SKM-1 (cell line): Measurements from ENCODE around the gene PTPN14.
"Not testable (repeated sequence)": the region's sequence is repeated elsewhere in the genome, so short reads cannot be mapped to it uniquely, and the experiment has no call there.

ENCODE experiments used
- DNase-seq: peaks from one replicate; lab custom pipeline; 2025; ENCODE audit not compliant: unreplicated experiment; lab: John Stamatoyannopoulos, UW

The PTPN14 gene

DNA sequence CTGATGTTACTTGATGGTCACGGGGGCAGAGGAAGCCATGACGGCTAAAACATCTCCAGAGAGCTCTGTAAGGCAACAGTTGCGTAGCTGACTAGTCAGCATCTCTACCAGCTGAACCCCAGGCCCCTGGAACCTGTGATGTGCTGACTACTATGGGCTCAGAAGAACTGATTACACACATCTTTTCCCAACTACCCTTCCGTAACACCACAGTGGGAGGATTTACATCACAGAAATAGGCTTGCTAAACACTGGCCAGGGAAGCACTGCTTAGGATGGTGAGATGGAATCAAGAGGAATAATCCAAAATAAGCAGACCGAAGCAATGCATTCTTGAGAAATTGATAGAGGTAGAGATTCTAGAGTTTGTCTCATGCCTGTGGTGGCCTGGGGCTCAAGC, 148.0 kb downstream of the PTPN14 start:
- DNase-seq, result no peak

DNA sequence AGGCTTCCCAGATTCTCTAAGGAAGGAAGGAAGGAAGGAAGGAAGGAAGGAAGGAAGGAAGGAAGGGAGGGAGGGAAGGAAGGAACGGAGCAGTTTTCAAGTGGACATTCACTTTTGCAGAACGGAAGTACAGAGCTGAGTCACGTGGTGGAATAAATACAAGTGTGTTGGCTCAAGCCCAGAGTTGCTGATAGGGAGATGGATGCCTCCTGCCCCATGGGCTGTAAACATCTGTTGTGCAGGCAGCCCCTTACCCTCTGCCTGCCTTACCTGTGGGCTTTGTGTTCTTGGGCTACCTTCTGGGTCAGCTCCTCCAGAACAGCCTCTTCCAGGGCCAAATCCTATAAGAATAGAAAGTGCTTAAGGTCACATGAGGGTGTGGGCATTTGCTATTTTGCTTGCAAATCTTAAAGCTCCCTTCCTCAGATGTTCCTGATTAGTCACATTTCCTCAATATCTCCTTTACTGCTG, 148.8 kb downstream of the PTPN14 start:
- no peak for DNase-seq

DNA sequence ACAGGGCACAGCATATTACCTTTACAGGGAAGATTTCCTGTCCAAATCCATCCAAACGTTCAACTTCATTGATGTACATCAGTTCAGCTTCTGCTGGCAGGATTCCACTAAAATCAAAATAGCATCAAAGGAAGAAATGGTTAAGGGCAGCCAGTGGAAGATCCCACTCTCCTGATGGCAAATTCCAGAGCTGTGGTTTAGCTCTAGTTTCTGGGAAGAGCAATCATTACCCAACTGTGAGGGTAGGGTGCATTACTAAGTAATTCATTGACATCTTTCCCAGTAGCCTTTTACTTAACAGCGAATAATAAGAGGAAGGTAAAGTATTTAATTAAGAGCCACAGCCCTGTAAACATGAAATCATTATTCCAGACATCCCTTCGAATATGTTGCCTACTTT, 149.7 kb downstream of the PTPN14 start:
- DNase-seq, result no peak

DNA sequence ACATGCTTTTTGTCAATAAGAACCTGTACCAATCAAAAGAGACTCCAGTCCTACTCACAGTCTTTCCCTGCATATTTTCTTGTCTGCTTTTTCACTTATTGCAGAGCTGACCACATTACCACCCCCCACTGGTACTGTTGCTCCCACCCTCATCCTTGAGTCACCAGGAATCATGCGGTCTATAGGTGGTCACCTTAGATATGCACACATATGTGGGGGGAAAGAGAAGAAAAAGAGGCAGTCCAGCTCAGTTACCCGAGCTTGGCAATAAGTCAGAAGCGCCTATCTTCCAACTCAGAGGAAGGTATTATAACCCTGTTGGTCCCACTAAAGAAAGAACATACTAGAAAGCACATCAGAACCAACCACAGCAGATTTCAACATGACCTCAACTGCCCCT, 151.3 kb downstream of the PTPN14 start:
- DNase-seq, result no peak

DNA sequence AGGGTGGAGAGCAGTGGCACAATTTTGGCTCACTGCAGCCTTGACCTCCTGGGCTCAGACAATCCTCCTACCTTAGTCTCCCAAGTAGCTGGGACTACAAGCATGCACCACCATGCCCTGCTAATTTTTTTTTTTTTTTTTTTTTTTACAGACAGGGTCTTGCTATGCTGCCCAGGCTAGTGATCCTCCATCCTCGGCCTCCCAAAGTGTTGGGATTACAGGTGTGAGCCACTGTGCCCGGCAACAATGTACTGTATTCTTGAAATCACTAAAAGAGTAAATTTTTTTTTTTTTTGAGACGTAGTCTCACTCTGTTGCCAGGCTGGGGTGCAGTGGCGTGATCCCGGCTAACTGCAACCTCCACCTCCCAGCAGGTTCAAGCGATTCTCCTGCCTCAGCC, 152.9 kb downstream of the PTPN14 start:
- DNase-seq, result no peak

DNA sequence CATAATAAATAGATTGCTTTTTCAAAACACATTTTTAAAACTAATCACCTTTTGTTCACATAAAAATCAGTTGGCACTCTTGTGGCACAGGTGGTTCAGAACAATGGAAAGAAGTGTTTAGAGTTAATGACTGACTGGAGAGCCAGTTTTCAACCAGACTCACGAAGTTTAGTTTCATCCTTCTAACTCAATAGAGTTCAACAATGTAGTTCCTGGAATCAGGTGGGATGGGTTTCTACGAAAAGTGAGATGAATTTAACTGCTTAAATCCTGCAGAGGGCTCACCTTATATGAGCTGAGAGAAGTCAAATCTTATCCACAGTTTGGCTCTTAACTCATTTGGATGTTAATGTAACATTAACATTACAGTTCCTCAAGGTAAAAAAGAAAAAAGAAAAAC, 153.9 kb downstream of the PTPN14 start:
- no peak for DNase-seq

DNA sequence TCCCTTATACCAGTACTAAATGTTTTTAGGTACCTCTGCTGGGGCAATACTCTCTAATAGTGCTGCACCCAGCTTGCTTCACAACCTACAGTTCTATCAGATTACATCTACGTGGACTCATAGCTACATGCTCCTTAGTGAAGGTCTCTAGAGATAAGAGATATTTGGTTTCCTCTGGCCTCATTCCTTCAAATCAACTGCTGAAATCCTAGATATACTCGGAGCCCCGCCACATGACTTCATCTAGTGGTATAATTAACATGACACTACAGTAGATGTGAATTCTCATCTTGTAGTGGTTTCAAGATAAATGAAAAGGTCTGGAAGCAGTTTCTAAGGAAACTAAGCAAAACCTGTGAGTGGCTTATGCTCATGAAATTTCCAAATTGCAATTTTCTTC, 155.1 kb downstream of the PTPN14 start:
- no peak for DNase-seq

DNA sequence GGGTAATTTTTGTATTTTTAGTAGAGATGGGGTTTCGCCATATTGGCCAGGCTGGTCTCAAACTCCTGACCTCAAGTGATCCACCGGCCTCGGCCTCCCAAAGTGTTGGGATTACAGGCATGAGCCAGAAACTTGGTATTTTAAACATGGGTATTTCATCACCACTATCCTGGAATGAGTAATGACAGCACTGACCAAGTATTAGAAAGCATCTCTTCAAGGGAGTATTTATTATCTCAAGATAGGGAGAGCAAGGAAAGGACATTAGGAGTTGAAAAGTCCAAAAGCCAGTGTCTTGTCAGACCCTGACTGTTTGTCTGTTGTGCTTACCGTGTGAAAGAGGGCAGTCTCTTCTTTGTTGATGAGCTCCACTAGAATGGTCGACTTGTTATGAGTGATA, 156.8 kb downstream of the PTPN14 start:
- DNase-seq, result not testable (repeated sequence)

DNA sequence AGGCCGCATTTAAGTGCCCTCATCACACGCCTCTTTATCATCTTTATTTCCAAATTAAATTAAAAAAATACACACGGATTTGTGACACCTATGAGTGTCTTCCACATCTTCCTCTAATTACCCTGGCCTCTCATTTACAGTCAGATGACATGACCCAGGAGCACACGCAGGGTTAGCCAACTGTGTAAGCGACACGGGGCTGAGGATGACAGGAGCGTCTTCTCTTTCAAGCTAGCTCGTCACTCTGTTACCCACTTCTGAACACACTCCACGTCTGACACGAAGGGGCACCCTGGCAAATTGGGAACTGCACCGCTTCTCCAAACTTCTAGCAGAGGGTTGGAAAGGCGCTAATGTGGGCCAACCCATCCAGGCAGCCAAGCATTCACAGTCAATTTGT, 158.3 kb downstream of the PTPN14 start:
- no peak for DNase-seq

DNA sequence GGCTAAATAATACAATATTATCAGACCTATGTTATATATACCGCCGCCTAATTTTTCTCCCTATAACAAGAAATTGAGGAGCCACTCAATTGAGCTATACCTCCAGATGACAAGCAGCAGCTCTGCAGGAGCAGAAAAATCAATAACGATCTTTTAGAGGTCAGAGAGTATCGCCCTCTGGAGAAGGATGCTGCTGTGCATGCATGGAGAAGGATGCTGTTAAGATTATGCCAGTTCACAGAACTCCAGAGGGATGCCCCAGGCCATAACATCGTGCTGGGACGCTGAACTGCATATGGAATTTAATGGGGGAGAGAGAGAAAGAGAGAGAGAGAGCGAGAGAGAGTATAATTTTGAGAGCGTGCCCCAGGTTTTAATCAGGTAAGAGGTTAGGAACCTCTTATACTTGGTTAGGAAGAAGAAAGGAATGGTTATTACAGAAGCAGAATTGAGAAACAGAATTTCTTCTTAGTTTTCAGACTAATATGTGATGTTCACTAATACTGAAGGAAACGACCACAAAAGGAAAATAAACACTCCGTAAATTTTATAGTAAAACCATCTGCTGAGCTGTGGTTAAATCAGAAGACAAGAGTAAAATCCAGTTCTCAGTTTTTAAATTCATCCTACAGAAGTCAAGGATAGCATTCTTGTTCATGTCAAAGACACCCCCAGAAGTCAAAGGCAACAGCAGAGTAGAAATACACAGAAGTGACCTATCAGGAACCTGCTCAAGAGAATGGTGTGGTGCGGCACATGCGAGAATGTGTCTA, 159.3 kb downstream of the PTPN14 start:
- DNase-seq, result no peak

DNA sequence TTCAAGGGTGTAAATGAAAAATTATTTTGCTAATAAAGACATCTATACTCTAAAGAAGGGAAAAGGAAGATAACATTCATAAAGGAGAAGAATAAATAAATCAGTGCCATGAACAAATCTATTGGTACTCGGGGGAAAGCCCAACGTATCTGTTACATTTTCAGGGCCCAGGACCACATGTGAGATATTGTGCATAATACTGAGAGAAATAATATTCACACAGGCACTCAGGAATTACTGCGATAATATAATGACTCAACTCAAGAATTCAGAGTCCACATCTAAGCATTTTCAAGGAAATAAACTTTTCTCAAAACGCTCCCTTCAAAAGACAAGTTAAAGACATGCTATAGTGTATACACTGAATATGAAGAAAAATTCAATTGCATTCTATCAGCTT, 161.7 kb downstream of the PTPN14 start:
- no peak for DNase-seq

DNA sequence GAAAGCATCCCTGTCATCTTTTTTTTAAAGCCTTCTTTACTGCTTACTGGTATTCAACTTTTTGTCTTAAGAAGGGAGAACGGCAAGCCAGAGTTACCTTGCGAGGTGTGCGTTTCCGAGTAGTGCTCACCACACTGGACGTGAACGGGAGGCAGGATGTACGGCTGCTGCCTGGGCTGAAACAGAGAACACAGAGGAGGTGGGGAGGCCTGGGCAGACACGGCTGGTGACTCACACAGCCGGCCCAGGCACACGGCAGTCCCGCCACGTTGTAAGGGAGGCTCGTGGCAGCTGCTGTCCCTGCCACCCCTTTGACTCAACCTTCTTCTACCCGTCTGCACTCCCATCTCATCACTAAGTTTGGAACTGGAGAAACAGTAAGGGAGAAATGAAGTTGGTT, 164.7 kb downstream of the PTPN14 start:
- no peak for DNase-seq

DNA sequence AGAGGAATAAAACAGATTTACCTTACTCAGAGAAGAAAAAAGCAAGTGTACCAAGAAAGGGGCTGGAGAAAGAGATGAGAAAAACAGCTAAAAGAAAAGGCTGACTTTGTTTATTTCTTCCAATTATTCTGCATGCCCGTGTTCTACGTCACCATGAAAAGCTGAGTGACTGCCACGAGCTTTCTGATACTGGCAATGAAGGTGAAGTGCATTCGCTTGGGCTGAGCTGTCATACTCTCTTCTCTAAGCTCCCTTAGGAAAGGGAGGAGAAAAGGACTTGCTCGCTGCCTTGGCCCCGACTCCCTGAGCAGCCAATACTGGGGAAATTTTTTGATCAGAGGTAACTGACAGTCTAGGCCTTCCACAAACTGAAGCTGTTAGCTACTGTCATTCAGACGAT, 165.1 kb downstream of the PTPN14 start:
- no peak for DNase-seq

DNA sequence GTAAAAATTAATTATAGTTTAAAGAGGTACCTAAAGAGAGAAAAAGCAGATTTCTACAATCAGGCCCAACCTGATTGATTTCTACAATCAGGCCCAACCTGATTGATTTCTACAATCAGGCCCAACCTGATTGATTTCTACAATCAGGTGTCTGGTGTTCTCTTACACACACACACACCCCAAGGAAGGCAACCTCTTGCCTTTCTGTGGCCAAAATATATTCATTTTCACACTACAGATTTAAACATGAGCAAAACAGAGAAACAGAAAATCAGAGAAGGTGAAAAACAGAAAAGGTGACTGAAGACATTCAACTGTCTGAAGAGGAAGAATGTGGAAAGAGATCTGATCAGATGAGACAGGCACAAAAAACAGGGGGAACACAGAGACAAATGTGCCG, 166.0 kb downstream of the PTPN14 start:
- DNase-seq, result no peak

DNA sequence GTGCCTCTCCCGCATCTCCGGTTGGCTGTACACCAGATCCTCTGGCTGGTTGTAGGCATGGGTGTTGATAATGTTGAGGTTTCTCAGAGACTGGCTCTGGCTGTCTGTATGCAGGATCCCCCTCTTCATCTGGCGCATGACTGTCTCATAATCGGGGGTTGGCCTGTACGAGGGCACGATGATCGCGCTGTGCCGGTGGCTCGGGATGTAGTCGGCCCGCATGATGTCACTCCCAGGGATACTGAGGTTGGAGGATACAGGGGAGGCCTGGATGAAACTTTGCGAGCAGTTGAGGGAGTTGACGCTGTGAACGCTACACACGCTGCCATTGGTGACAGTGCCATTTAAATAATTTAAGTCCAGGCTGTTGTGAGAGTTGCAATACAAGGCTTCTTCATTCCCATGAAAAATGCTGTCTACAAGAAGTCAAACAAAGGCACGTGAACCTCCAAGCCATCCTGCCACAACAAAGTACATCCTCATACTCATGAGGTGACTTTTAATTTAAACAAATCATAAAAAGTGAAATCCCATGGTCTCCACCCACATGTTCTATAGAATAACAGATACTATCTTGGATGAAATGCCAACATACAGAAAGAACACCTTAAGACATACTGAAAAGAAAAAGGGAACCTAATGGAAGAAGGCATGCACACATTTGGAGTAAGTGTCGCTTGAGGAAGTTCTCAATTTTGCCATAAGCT, 166.9 kb downstream of the PTPN14 start:
- DNase-seq, result no peak

DNA sequence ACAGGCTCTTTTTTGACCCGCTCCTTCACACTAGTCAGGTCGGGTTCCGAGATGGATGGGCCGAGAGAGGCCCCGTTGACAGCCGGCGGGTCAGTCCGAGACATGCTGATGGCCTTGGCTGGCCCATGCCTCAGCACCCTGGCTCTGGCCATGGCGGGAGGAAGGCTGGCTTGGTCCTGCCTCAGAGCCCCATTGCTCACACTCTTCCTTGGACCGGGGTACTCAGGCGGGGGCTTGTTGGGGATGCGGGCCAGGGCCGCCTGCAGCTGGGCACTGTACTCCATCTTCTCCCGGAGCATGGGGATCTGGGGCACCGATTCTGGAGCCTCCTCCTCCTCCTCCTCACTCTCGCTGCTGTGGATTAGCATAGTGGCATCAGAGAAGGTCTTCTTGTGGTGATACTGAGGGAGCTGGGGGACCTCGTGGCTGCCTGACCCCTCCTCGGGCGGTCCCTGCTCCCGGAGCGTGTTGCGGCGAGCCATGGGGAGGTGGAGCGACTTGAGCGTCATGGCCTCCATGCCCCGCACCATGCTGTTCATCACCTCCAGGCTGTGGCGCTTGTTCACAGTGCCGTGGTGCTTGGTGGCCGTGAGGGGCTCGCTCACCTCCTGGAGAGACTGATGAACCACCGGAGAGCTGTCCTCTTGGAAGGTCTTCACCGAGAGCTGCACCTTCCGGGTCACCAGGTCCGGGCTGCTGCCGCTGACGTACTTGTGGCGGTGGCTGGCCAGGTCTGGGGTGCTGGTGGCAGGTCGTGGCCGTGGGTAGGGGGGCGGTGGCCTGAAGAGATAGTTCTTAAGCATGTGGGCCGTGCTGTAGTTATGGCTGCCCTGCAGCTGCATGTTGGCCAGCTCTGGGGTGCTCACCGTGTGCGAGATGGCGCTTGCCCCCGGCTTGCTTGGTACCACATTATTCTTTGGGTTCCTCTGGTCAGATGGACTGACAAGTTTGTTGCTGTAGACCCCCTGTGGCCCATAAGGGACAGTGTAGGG, 167.7 kb downstream of the PTPN14 start:
- no peak for DNase-seq

DNA sequence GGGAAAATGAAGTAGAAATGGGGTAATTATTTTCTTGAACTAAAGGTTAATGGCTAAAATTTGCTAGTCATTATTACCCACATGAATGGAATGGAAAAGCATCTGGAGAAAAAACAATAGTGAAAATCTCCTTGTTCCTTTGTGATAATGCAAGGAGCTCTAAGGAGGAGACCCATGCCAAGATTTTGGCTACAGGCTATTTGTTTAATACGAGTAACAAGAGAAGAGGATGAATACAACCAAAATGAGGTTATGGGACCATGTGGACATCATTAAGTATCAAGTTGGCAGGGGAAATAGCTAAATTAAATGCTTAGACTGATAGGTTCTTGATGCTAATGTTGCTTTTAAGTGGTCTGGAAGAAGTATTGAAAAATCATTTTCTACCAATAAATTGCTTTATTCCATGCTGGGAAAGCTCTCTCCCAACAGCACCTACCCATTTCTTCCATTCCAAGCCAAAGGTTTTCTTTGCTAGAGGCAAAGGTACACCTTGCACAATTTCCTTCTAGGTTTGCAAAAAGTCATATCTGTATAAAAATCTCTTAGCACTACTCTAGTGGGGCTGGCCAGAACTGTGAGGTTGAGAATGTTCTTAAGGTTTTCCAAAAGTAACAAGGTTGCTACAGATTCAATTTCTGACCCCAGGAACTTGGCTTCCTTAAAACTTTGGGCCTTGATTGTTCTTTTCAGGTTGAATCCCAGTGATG, 170.3 kb downstream of the PTPN14 start:
- no peak for DNase-seq

DNA sequence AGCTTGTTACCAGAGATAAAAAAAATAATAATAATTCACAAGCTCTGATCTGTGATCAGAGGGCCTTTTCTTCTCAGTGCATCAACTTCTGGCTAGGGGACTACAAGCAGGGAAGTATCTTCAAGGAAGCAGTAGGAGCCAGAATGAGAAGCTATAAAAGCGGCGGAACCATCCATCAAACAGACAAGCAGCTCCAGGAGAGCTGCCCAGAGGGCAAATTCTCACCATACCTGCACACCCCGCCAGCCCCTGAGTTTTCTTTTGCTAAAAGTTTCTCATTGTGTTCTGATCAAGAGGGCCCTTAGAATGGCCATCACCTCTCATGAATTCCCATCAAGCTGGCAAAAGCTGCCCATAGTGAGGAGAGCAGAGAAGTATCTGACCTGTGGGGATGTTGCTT, 171.0 kb downstream of the PTPN14 start:
- no peak for DNase-seq

DNA sequence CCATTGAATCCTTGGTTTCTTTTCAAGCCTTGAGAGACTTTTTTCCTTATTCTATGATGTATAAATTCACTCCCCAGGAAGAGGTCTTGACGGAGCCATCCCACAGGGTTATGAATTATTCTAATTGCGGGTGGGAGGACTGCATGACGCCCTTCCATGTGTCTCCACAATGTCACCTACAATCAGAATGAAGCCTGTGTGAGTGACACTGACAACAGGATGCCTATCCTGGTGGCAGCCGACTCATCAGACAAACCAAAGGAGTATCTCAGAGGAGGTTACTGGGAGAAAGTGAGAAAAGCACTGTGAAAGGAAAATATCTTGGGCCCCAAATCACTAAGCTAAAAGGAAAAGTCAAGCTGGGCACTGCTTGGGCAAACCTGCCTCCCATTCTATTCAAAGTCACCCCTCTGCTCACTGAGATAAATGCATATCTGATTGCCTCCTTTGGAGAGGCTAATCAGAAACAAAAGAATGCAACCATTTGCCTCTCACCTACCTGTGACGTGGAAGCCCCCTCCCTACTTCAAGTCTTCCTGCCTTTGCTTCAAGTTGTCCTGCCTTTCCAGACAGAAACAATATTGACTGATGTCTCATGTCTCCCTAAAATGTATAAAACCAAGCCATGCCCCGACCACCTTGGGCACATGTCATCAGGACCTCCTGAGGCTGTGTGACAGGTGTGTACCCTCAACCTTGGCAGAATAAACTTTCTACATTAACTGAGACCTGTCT, 172.0 kb downstream of the PTPN14 start:
- DNase-seq, result no peak

DNA sequence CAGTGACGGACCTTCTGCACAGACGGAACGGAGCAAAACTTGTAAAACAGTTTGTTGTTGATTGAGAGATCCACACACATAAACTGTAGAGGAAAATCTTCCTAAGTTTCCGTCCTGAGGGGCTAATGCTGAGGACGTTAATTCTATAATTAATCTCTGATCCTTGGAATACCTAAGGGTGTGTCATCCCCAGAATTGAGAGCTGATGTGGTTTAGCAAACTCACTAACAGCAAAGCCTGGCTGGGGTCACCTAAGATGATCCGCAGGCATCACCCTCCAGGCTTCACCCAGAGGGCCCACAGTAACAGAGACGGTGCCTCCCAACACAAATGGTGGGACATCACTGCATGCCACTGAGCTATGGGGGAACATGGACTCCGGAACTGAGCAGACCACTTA, 172.9 kb downstream of the PTPN14 start:
- no peak for DNase-seq
